Endothelial cell (in vitro differentiated cells): ENCODE results near the gene CIB4. TPM values are rescaled to one million over a fixed set of nuclear protein-coding genes. Genes with fewer than 3 reads are reported as not detected.

Experiments used
- DNase-seq: peaks from one replicate; pipeline ENCODE4 v3.0.0; 2021; ENCODE audit warnings: low spot score
- H3K27ac Mint-ChIP-seq: one replicate; pipeline ENCODE4 v1.8.0; 2021; ENCODE audit warnings: mixed read lengths, inconsistent platforms; ENCODE audit not compliant: unreplicated experiment
- H3K27me3 Mint-ChIP-seq: one replicate; pipeline ENCODE4 v1.8.0; 2021; ENCODE audit warnings: mild to moderate bottlenecking, moderate library complexity, mixed read lengths, inconsistent platforms; ENCODE audit not compliant: unreplicated experiment
- H3K36me3 Mint-ChIP-seq: one replicate; pipeline ENCODE4 v1.8.0; 2021; ENCODE audit warnings: mild to moderate bottlenecking, low read depth, mixed read lengths, inconsistent platforms; ENCODE audit not compliant: unreplicated experiment
- H3K4me1 Mint-ChIP-seq: one replicate; pipeline ENCODE4 v1.8.0; 2021; ENCODE audit warnings: mild to moderate bottlenecking, mixed read lengths, inconsistent platforms; ENCODE audit not compliant: unreplicated experiment
- H3K4me3 Mint-ChIP-seq: one replicate; pipeline ENCODE4 v1.8.0; 2021; ENCODE audit warnings: mild to moderate bottlenecking, mixed read lengths, inconsistent platforms; ENCODE audit not compliant: unreplicated experiment
- H3K9me3 Mint-ChIP-seq: one replicate; pipeline ENCODE4 v1.8.0; 2021; ENCODE audit warnings: mixed read lengths, inconsistent platforms; ENCODE audit not compliant: unreplicated experiment
- CTCF ChIP-seq: fragments of 200-600 bp; sonication (generic); IDR thresholded peaks from one replicate; pipeline ENCODE4 v1.5.0; 2021; ENCODE audit warnings: antibody characterized with exemption; ENCODE audit not compliant: unreplicated experiment
- total RNA-seq: library from RNA; stranded (reverse); fragmentation: NEBNext Ultra II Directional; extraction: Animal tissue kit (Norgen Biotek cat#: 25700); gene quantifications from one replicate; pipeline ENCODE4 v1.2.1, GENCODE V29; 2021; ENCODE audit not compliant: unreplicated experiment

The CIB4 gene
- total RNA-seq, 1 donor from 2014 or later, result not detected

GRCh38 chr2:26630235-26630634 lies 10.9 kb downstream of the CIB4 start:
- H3K4me3 Mint-ChIP-seq, result no peak overlapping the region
- peaks cover 4% of the 10 kb centered on the region for H3K4me1 Mint-ChIP-seq
- H3K36me3 Mint-ChIP-seq, result no peaks in the 10 kb centered on the region
- no peak for TF ChIP-seq CTCF
- no peak overlapping the region for H3K27ac Mint-ChIP-seq
- DNase-seq, result no peak
- H3K9me3 Mint-ChIP-seq, result no peaks in the 10 kb centered on the region
- H3K27me3 Mint-ChIP-seq, result peaks cover 11% of the 10 kb centered on the region

GRCh38 chr2:26629751-26630150 lies 11.4 kb downstream of the CIB4 start:
- no peaks in the 10 kb centered on the region for H3K9me3 Mint-ChIP-seq
- DNase-seq, result no peak
- no peak overlapping the region for H3K4me3 Mint-ChIP-seq
- TF ChIP-seq CTCF, result no peak
- peaks cover 4% of the 10 kb centered on the region for H3K4me1 Mint-ChIP-seq
- peaks cover 11% of the 10 kb centered on the region for H3K27me3 Mint-ChIP-seq
- H3K27ac Mint-ChIP-seq, result no peak overlapping the region
- no peaks in the 10 kb centered on the region for H3K36me3 Mint-ChIP-seq

- Mint-ChIP-seq H3K27ac (no peak overlapping the region), H3K36me3 (no peaks in the 10 kb centered on the region), H3K9me3 (no peaks in the 10 kb centered on the region), H3K4me1 (peaks cover 4% of the 10 kb centered on the region), H3K27me3 (peaks cover 11% of the 10 kb centered on the region), H3K4me3 (no peak overlapping the region)
- no peak for TF ChIP-seq CTCF
- DNase-seq, result no peak
Observed at GRCh38 chr2:26629346-26629630, 11.9 kb downstream of the CIB4 start.

- Mint-ChIP-seq H3K9me3 (no peaks in the 10 kb centered on the region), H3K27me3 (peaks cover 11% of the 10 kb centered on the region), H3K36me3 (no peaks in the 10 kb centered on the region)
Observed at GRCh38 chr2:26628561-26629345, 12.4 kb downstream of the CIB4 start.

More at GRCh38 chr2:26628561-26629345, 12.4 kb downstream of the CIB4 start:
- no peak overlapping the region for H3K4me3 Mint-ChIP-seq
- H3K27ac Mint-ChIP-seq, result no peak overlapping the region
- no peak for DNase-seq
- H3K4me1 Mint-ChIP-seq, result peaks cover 9% of the 10 kb centered on the region
- no peak for TF ChIP-seq CTCF
